SH-SY5Y (cell line): ENCODE data around the gene EPHA2.

Experiments
- GATA2 ChIP-seq: IDR thresholded peaks from 2 replicates; pipeline ENCODE4 v1.6.1; 2011; ENCODE audit warnings: mild to moderate bottlenecking, low read depth, low read length
- GATA3 ChIP-seq: IDR thresholded peaks from 2 replicates; pipeline ENCODE4 v1.6.1; 2011; ENCODE audit warnings: low read depth, mild to moderate bottlenecking, low read length, moderate library complexity

The EPHA2 gene

GRCh38 chr1:16155537-16156410 is at the start of gene EPHA2:
Gene EPHA2 (minus strand): TSS chr1:16156069. CDS start chr1:16155932, 137 bp downstream.
- TF ChIP-seq GATA3 (no peak), GATA2 (no peak)

GRCh38 chr1:16205334-16205671 is 49.4 kb upstream of the EPHA2 start:
- TF ChIP-seq GATA3: no peak
- no peak for TF ChIP-seq GATA2

- TF ChIP-seq GATA2 (no peak), GATA3 (no peak)
Measured at GRCh38 chr1:16204634-16205333, 48.9 kb upstream of the EPHA2 start.

- TF ChIP-seq GATA3 (no peak), GATA2 (no peak)
Measured at GRCh38 chr1:16204216-16204615, 48.3 kb upstream of the EPHA2 start.

- TF ChIP-seq GATA3: no peak
- TF ChIP-seq GATA2: no peak
Measured at GRCh38 chr1:16203550-16203949, 47.7 kb upstream of the EPHA2 start.

GRCh38 chr1:16202281-16203210 is 46.7 kb upstream of the EPHA2 start:
- TF ChIP-seq GATA2 (no peak), GATA3 (no peak)

GRCh38 chr1:16199700-16200099 is 43.8 kb upstream of the EPHA2 start:
- TF ChIP-seq GATA3 (no peak), GATA2 (no peak)

- TF ChIP-seq GATA2 (no peak), GATA3 (no peak)
Measured at GRCh38 chr1:16199157-16199501, 43.3 kb upstream of the EPHA2 start.

GRCh38 chr1:16198444-16199156 is 42.7 kb upstream of the EPHA2 start:
- no peak for TF ChIP-seq GATA2
- no peak for TF ChIP-seq GATA3

GRCh38 chr1:16196874-16197273 is 41.0 kb upstream of the EPHA2 start:
- TF ChIP-seq GATA2 (no peak), GATA3 (no peak)

- TF ChIP-seq GATA3 (no peak), GATA2 (no peak)
Measured at GRCh38 chr1:16195518-16195905, 39.6 kb upstream of the EPHA2 start.

GRCh38 chr1:16191916-16192546 is 36.2 kb upstream of the EPHA2 start:
- TF ChIP-seq GATA3: no peak

GRCh38 chr1:16191309-16191708 is 35.4 kb upstream of the EPHA2 start:
- TF ChIP-seq GATA3: no peak
- no peak for TF ChIP-seq GATA2
